PFSK-1 (cell line): Measurements from ENCODE around the gene SUV39H2. TPM values are rescaled to one million over a fixed set of nuclear protein-coding genes. Genes with fewer than 3 reads are reported as not detected.

Source experiments
- FOXP2 ChIP-seq: optimal IDR thresholded peaks from 2 replicates; pipeline ENCODE3; 2011; ENCODE audit warnings: borderline replicate concordance, control low read depth, inconsistent platforms; ENCODE audit not compliant: insufficient read depth; ENCODE audit errors: extremely low read length, extremely low read depth
- POLR2AphosphoS5 ChIP-seq: IDR thresholded peaks from 2 replicates; pipeline ENCODE4 v1.6.1; 2012; ENCODE audit warnings: low read depth, mild to moderate bottlenecking, control low read depth, low read length, moderate library complexity
- SIN3A ChIP-seq: IDR thresholded peaks from 2 replicates; pipeline ENCODE4 v1.6.1; 2012; ENCODE audit warnings: mild to moderate bottlenecking, low read length, moderate library complexity, borderline replicate concordance; ENCODE audit not compliant: insufficient read depth
- TAF1 ChIP-seq: IDR thresholded peaks from 2 replicates; pipeline ENCODE4 v1.6.1; 2012; ENCODE audit warnings: low read length, control low read depth, borderline replicate concordance; ENCODE audit not compliant: insufficient read depth
- polyA plus RNA-seq: library from polyadenylated mRNA; unstranded; fragments of >200 nt; gene quantifications from one replicate; pipeline ENCODE4 v1.2.1, GENCODE V29; 2012; ENCODE audit warnings: low read depth, missing spikeins; ENCODE audit not compliant: insufficient read length
- TF ChIP-seq, protein P1 (sequence below), 2 experiments: IDR thresholded peaks; 2 replicates each; pipeline versions ENCODE4 v1.6.1 to v1.8.0; 2011 to 2012; ENCODE audit warnings: low read depth in 2 of 2, low read length in 2 of 2, control low read depth in 1 of 2, inconsistent platforms in 1 of 2, mild to moderate bottlenecking in 1 of 2, moderate library complexity in 1 of 2; ENCODE audit not compliant: insufficient read depth in 1 of 2

The SUV39H2 gene, protein sequence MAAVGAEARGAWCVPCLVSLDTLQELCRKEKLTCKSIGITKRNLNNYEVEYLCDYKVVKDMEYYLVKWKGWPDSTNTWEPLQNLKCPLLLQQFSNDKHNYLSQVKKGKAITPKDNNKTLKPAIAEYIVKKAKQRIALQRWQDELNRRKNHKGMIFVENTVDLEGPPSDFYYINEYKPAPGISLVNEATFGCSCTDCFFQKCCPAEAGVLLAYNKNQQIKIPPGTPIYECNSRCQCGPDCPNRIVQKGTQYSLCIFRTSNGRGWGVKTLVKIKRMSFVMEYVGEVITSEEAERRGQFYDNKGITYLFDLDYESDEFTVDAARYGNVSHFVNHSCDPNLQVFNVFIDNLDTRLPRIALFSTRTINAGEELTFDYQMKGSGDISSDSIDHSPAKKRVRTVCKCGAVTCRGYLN
- 6.0 TPM for polyA plus RNA-seq

DNA sequence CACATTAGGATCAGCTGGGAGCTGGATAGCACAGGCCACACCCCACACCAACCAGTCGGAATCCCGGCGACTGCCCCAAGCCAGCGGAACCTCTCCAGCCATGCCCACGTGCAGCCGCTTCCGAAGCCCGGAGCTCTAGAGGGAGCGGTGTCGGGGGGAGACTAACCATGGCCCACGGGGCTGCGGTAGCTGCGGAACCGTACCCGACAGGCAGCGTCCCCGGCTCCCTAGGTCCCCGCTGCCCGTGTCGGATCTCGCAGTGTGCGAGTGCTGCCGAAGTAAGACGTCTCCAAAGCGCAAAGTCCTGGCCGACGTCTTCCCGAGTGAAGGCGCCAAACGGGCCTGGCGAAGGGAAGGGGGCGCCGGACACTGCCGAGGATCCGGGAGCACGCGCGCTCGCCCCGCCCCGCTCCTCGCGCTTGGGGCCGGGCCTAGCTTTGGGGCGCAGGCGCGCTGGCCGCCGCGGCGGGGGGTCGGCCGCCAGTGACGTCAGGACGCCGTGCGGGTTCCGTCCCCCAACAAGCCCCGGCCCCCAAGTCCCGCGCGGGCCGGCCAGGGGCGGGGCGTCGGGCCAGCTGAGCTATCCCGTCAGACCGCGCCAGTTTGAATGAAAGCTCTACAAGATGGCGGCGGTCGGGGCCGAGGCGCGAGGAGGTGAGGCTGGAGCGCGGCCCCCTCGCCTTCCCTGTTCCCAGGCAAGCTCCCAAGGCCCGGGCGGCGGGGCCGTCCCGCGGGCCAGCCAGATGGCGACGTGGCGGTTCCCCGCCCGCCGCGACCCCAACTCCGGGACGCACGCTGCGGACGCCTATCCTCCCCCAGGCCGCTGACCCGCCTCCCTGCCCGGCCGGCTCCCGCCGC lies at the start of gene SUV39H2:
SUV39H2 (plus strand) TSS at position 601 of the 858 bp plus-strand sequence; CDS start at position 624, 23 bp downstream.
- TF ChIP-seq POLR2AphosphoS5 (peak; percentile 86), FOXP2 (peak; percentile 74), TAF1 (peak; percentile 82; the same call in 1 of the 2 replicates), SIN3A (peak; percentile 79; the same call in 1 of the 2 replicates)
- TF ChIP-seq, protein P1, sequence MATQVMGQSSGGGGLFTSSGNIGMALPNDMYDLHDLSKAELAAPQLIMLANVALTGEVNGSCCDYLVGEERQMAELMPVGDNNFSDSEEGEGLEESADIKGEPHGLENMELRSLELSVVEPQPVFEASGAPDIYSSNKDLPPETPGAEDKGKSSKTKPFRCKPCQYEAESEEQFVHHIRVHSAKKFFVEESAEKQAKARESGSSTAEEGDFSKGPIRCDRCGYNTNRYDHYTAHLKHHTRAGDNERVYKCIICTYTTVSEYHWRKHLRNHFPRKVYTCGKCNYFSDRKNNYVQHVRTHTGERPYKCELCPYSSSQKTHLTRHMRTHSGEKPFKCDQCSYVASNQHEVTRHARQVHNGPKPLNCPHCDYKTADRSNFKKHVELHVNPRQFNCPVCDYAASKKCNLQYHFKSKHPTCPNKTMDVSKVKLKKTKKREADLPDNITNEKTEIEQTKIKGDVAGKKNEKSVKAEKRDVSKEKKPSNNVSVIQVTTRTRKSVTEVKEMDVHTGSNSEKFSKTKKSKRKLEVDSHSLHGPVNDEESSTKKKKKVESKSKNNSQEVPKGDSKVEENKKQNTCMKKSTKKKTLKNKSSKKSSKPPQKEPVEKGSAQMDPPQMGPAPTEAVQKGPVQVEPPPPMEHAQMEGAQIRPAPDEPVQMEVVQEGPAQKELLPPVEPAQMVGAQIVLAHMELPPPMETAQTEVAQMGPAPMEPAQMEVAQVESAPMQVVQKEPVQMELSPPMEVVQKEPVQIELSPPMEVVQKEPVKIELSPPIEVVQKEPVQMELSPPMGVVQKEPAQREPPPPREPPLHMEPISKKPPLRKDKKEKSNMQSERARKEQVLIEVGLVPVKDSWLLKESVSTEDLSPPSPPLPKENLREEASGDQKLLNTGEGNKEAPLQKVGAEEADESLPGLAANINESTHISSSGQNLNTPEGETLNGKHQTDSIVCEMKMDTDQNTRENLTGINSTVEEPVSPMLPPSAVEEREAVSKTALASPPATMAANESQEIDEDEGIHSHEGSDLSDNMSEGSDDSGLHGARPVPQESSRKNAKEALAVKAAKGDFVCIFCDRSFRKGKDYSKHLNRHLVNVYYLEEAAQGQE (IDR thresholded peaks at IDR 0.05; ENCODE audit: insufficient read depth in 1 of 2, low read depth in 2 of 2, low read length in 2 of 2): peak in 1 of 2 experiments; percentile 30; a peak in 2 of 4 replicates

DNA sequence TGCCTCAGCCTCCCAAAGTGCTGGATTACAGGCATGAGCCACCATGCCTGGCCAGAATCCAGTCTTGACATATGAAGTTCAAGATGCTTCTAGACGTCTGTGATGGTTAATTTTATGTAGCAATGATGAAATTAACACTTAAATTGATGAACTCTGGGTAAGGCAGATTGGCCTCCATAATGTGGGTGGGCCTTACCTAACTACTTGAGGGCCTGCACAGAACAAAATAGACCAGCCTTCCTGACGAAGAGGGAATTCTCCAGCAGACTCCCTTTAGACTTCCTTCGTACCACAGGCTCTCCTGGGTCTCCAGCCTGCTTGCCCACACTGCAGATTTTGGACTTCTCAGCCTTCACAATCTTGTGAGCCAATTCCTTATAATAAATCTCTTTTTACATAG lies 45.6 kb upstream of the SUV39H2 start:
- TF ChIP-seq, protein P1 (IDR thresholded peaks at IDR 0.05; ENCODE audit: insufficient read depth in 1 of 2, low read depth in 2 of 2, low read length in 2 of 2): no peak
- TF ChIP-seq SIN3A: no peak
- TF ChIP-seq POLR2AphosphoS5: no peak
- no peak for TF ChIP-seq TAF1
- TF ChIP-seq FOXP2: no peak

DNA sequence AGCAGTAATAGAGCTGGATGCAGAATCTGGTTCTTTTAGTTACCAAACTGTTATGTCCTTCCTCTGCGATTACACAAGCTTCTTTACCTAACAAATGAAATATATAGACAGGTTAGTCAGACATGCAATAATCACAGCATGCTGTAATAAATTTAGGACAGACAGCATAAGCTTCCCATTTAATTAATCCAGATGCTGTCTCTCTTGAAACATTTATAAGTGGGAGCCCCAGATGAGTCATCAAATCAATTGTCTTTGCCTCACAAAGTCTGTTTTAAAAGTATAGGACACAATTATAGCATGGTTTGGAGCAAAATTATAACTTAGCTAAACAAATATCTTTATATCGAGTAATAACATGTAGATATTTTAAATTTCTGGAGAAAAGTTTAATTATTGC lies 42.5 kb upstream of the SUV39H2 start:
- TF ChIP-seq, protein P1 (IDR thresholded peaks at IDR 0.05; ENCODE audit: insufficient read depth in 1 of 2, low read depth in 2 of 2, low read length in 2 of 2): no peak
- TF ChIP-seq SIN3A (no peak), TAF1 (no peak), FOXP2 (no peak), POLR2AphosphoS5 (no peak)

DNA sequence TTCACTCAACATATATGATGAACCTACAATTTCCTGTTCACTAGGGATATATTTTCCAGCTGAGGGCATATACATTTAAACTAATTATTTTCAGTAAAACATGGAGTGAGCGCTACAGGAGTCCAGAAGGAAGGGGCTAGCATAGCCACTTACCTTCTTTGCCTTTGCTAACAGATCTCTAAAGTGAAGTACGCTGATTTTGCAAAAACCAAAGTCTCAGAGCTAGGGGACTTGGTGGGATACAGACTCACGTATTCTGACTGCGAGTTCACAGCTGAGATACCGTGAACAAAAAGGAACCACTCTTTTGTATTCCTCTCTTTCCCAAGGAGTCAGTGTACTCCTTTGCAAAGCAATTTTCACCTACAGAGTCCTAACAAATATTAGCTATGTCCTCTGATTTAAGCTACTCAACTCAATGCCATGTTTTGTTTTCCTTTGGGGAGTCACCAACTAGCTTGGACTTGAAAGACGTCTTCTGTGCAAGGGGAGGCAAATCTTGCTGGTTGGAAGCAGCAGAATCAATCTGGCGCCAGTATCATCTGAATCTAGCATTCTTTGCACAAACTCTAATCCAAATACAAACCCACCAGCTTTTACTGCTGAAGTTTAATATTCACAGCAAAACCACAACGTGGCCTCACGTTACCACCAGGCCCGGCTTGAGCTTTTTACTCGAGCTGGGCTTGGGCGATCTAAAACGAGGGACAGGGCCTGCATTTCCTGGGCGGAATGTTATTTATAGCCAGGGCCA lies 41.5 kb upstream of the SUV39H2 start:
- TF ChIP-seq TAF1 (no peak), SIN3A (no peak), POLR2AphosphoS5 (no peak), FOXP2 (no peak)
- TF ChIP-seq, protein P1 (IDR thresholded peaks at IDR 0.05; ENCODE audit: insufficient read depth in 1 of 2, low read depth in 2 of 2, low read length in 2 of 2): no peak
